Measurements from ENCODE around the gene ICA1.
"Not testable (repeated sequence)": the region's sequence is repeated elsewhere in the genome, so short reads cannot be mapped to it uniquely, and the experiment has no call there.

The ICA1 gene

GRCh38 chr7:8101292-8101691, 160.7 kb downstream of the ICA1 start:
- DNase-seq (ENCODE audit: low read depth in 2 of 2) = not testable (repeated sequence)

- DNase-seq (ENCODE audit: low read depth in 2 of 2) = no peak
These were observed 167.5 kb downstream of the ICA1 start for GRCh38 chr7:8094164-8095140.

GRCh38 chr7:8092140-8092539, 169.8 kb downstream of the ICA1 start:
- DNase-seq (ENCODE audit: low read depth in 2 of 2) = no peak

- DNase-seq (ENCODE audit: low read depth in 2 of 2) = no peak
These were observed 172.8 kb downstream of the ICA1 start for GRCh38 chr7:8089036-8089780.

- DNase-seq (ENCODE audit: low read depth in 2 of 2) = no peak
These were observed 175.7 kb downstream of the ICA1 start for GRCh38 chr7:8086239-8086638.

- DNase-seq (ENCODE audit: low read depth in 2 of 2) = no peak
These were observed 176.5 kb downstream of the ICA1 start for GRCh38 chr7:8085420-8085819.

GRCh38 chr7:8084836-8085235, 177.1 kb downstream of the ICA1 start:
- DNase-seq (ENCODE audit: low read depth in 2 of 2) = no peak

GRCh38 chr7:8082762-8083161, 179.2 kb downstream of the ICA1 start:
- DNase-seq (ENCODE audit: low read depth in 2 of 2) = no peak

- no peak for DNase-seq (ENCODE audit: low read depth in 2 of 2)
These were observed 183.5 kb downstream of the ICA1 start for GRCh38 chr7:8078418-8078817.

GRCh38 chr7:8070451-8071180, 191.4 kb downstream of the ICA1 start:
- no peak for DNase-seq (ENCODE audit: low read depth in 2 of 2)

- no peak for DNase-seq (ENCODE audit: low read depth in 2 of 2)
These were observed 192.9 kb downstream of the ICA1 start for GRCh38 chr7:8068892-8069686.

- DNase-seq (ENCODE audit: low read depth in 2 of 2) = no peak
These were observed 196.6 kb downstream of the ICA1 start for GRCh38 chr7:8065356-8065813.

- no peak for DNase-seq (ENCODE audit: low read depth in 2 of 2)
These were observed 197.1 kb downstream of the ICA1 start for GRCh38 chr7:8064828-8065227.

- DNase-seq (ENCODE audit: low read depth in 2 of 2) = no peak
These were observed 198.2 kb downstream of the ICA1 start for GRCh38 chr7:8063706-8064297.

GRCh38 chr7:8063300-8063699, 198.7 kb downstream of the ICA1 start:
- not testable (repeated sequence) for DNase-seq (ENCODE audit: low read depth in 2 of 2)
